ENCODE data around the gene MARCHF4. TPM values are rescaled to one million over a fixed set of nuclear protein-coding genes. Genes with fewer than 3 reads are reported as not detected.

Gene MARCHF4
- total RNA-seq, 1 experiment from 2014 or later: not detected

DNA sequence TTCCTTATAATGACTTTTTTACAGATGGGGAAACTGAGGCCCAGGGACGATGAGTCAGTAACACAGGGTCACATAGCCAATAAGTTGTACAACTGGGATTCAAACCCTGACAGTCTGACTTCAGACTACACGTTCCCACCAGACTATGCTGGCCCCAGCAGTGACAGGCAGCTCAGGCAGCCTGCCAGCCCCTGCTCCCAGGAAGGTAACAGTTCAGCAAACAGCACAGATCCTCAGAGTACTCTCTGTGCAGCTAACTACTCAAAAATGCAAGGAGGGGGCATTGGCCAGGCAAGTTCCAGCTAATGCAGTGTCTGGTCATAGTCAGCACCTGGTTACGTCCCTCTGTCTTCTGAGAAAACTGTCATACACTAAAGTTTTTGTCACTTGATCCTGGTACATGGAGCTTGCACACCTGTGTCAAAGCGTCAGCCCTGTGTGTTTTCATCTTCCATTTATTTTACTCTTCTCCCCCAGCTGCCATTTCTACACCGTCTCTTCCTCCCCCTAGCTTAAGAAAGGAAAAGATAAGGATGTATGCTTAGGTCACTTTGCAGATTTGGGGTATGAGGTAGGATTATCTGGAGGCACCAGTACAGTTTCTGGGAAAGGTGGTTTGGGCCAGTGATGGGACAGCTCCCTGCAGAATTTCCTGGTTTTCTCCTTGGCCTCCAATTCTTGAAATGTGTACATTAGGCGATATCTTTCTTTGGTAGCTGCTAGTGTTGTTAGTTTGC, 44.5 kb upstream of the MARCHF4 start:
- DNase-seq (ENCODE audit: low read depth, low spot score) (no peak), ATAC-seq (no peak)
- no peaks in the 10 kb centered on the region for H3K79me2 ChIP-seq (ENCODE audit: insufficient read depth, low read length)
- peaks cover 0 to 8% of the 10 kb centered on the region in 2 experiments; a peak in 2 of 4 replicates for H3K4me1 ChIP-seq (ENCODE audit: control insufficient read depth in 1 of 2, insufficient read depth in 2 of 2, low read length in 2 of 2)
- no peak overlapping the region for H3K27ac ChIP-seq (ENCODE audit: low read depth, low read length)
- CTCF ChIA-PET: interaction anchor here (0.6 kb wide), 1 partner anchor 9 kb away, joined by 3 read pairs; no protein-coding TSS in a partner anchor
- RAD21 ChIA-PET (ENCODE audit: low non-redundant PET in 1 of 2, low total read pairs in 2 of 2, uncharacterized antibody in 2 of 2, unreplicated experiment in 2 of 2): no interaction called here
- no peak overlapping the region for H2AFZ ChIP-seq (ENCODE audit: low read depth, low read length, poor library complexity, severe bottlenecking)
- H3K9ac ChIP-seq (ENCODE audit: low read length): no peak overlapping the region
- POLR2A ChIA-PET: no interaction called here
- H3K36me3 ChIP-seq (ENCODE audit: control insufficient read depth in 1 of 2, insufficient read depth in 2 of 2, low read length in 2 of 2): peaks cover 0 to 9% of the 10 kb centered on the region in 2 experiments; a peak in 1 of 4 replicates
- H4K20me1 ChIP-seq (ENCODE audit: insufficient read depth): no peaks in the 10 kb centered on the region
- no peak overlapping the region for H3K4me3 ChIP-seq (replicated peaks in 1 of 2; ENCODE audit: low read depth in 1 of 2, low read length in 2 of 2)
- TF ChIP-seq FOSL1 (IDR thresholded peaks at IDR 0.05; ENCODE audit: low read depth) (no peak), CBX3 (IDR thresholded peaks at IDR 0.05; ENCODE audit: low read depth) (no peak), SRF (IDR thresholded peaks at IDR 0.05; ENCODE audit: low read depth) (no peak), RAD21 (IDR thresholded peaks at IDR 0.05; ENCODE audit: low read depth) (no peak)
- TF ChIP-seq, protein P1, sequence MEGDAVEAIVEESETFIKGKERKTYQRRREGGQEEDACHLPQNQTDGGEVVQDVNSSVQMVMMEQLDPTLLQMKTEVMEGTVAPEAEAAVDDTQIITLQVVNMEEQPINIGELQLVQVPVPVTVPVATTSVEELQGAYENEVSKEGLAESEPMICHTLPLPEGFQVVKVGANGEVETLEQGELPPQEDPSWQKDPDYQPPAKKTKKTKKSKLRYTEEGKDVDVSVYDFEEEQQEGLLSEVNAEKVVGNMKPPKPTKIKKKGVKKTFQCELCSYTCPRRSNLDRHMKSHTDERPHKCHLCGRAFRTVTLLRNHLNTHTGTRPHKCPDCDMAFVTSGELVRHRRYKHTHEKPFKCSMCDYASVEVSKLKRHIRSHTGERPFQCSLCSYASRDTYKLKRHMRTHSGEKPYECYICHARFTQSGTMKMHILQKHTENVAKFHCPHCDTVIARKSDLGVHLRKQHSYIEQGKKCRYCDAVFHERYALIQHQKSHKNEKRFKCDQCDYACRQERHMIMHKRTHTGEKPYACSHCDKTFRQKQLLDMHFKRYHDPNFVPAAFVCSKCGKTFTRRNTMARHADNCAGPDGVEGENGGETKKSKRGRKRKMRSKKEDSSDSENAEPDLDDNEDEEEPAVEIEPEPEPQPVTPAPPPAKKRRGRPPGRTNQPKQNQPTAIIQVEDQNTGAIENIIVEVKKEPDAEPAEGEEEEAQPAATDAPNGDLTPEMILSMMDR (IDR thresholded peaks at IDR 0.05 in 2 of 3, conservative IDR thresholded peaks at IDR 0.05 in 1 of 3; ENCODE audit: borderline replicate concordance in 1 of 3, insufficient read depth in 1 of 3, low read depth in 2 of 3, low read length in 2 of 3): no peak
- no TSS peak for BruUV-seq (replicated peaks)
- H3K27me3 ChIP-seq (ENCODE audit: insufficient read depth, low read length): no peaks in the 10 kb centered on the region
- intact Hi-C loops (cut with micrococcal nuclease): loop anchor here (10.0 kb wide), 1 partner anchor 268 kb away; no protein-coding TSS in a partner anchor
- H3K9me3 ChIP-seq (ENCODE audit: control insufficient read depth in 1 of 2, insufficient read depth in 1 of 2, low read depth in 1 of 2, low read length in 2 of 2): no peaks in the 10 kb centered on the region
- no peaks in the 10 kb centered on the region for H3K9me2 ChIP-seq (ENCODE audit: insufficient read depth)
- no peak overlapping the region for H3K4me2 ChIP-seq (ENCODE audit: low read length)

- no peaks in the 10 kb centered on the region for H3K9me2 ChIP-seq (ENCODE audit: insufficient read depth)
- H3K79me2 ChIP-seq (ENCODE audit: insufficient read depth, low read length): no peaks in the 10 kb centered on the region
- ChIA-PET RAD21 (ENCODE audit: low non-redundant PET in 1 of 2, low total read pairs in 2 of 2, uncharacterized antibody in 2 of 2, unreplicated experiment in 2 of 2) (interaction anchor here in 1 of 2 experiments (0.7 kb wide), 1 partner anchor 71 kb away, joined by 3 read pairs; no protein-coding TSS in a partner anchor), CTCF (interaction anchor here (0.6 kb wide), 1 partner anchor 306 kb away, joined by 3 read pairs; no protein-coding TSS in a partner anchor), POLR2A (no interaction called here)
- intact Hi-C loops (cut with micrococcal nuclease): loop anchor here (10.0 kb wide), 1 partner anchor 269 kb away; no protein-coding TSS in a partner anchor
- no peak overlapping the region for H3K27ac ChIP-seq (ENCODE audit: low read depth, low read length)
- BruUV-seq (replicated peaks): no TSS peak
- no peaks in the 10 kb centered on the region for H3K9me3 ChIP-seq (ENCODE audit: control insufficient read depth in 1 of 2, insufficient read depth in 1 of 2, low read depth in 1 of 2, low read length in 2 of 2)
- no peaks in the 10 kb centered on the region for H3K27me3 ChIP-seq (ENCODE audit: insufficient read depth, low read length)
- peaks cover 0 to 11% of the 10 kb centered on the region in 2 experiments; a peak in 2 of 4 replicates for H3K4me1 ChIP-seq (ENCODE audit: control insufficient read depth in 1 of 2, insufficient read depth in 2 of 2, low read length in 2 of 2)
- DNase-seq (ENCODE audit: low read depth, low spot score): no peak
- ATAC-seq: no peak
- no peak overlapping the region for H3K4me3 ChIP-seq (replicated peaks in 1 of 2; ENCODE audit: low read depth in 1 of 2, low read length in 2 of 2)
- H3K9ac ChIP-seq (ENCODE audit: low read length): no peak overlapping the region
- no peak overlapping the region for H3K4me2 ChIP-seq (ENCODE audit: low read length)
- H2AFZ ChIP-seq (ENCODE audit: low read depth, low read length, poor library complexity, severe bottlenecking): no peak overlapping the region
- no peaks in the 10 kb centered on the region for H4K20me1 ChIP-seq (ENCODE audit: insufficient read depth)
- peaks cover 0 to 3% of the 10 kb centered on the region in 2 experiments; a peak in 1 of 4 replicates for H3K36me3 ChIP-seq (ENCODE audit: control insufficient read depth in 1 of 2, insufficient read depth in 2 of 2, low read length in 2 of 2)
- TF ChIP-seq ZNF274 (IDR thresholded peaks at IDR 0.05; ENCODE audit: low read depth, low read length): no peak
- TF ChIP-seq, protein P2, sequence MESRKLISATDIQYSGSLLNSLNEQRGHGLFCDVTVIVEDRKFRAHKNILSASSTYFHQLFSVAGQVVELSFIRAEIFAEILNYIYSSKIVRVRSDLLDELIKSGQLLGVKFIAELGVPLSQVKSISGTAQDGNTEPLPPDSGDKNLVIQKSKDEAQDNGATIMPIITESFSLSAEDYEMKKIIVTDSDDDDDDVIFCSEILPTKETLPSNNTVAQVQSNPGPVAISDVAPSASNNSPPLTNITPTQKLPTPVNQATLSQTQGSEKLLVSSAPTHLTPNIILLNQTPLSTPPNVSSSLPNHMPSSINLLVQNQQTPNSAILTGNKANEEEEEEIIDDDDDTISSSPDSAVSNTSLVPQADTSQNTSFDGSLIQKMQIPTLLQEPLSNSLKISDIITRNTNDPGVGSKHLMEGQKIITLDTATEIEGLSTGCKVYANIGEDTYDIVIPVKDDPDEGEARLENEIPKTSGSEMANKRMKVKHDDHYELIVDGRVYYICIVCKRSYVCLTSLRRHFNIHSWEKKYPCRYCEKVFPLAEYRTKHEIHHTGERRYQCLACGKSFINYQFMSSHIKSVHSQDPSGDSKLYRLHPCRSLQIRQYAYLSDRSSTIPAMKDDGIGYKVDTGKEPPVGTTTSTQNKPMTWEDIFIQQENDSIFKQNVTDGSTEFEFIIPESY (IDR thresholded peaks at IDR 0.05; ENCODE audit: extremely low read depth, insufficient replicate concordance, low read length): no peak
- no peak for TF ChIP-seq SP1 (IDR thresholded peaks at IDR 0.05; ENCODE audit: low read depth)
- TF ChIP-seq CEBPB (IDR thresholded peaks at IDR 0.05; ENCODE audit: low read depth): no peak
- no peak for TF ChIP-seq RAD21 (IDR thresholded peaks at IDR 0.05; ENCODE audit: low read depth)
- no peak for TF ChIP-seq ELF1 (IDR thresholded peaks at IDR 0.05; ENCODE audit: borderline replicate concordance, low read depth)
- no peak for TF ChIP-seq CBX3 (IDR thresholded peaks at IDR 0.05; ENCODE audit: low read depth)
- TF ChIP-seq TCF7L2 (IDR thresholded peaks at IDR 0.05; ENCODE audit: borderline replicate concordance, extremely low read depth, insufficient read depth, insufficient read length): no peak
- no peak for TF ChIP-seq YY1 (IDR thresholded peaks at IDR 0.05; ENCODE audit: extremely low read depth, insufficient replicate concordance, low read depth, low read length)
- TF ChIP-seq POLR2AphosphoS5 (IDR thresholded peaks at IDR 0.05; ENCODE audit: low read depth, low read length): no peak
- TF ChIP-seq EZH2 (IDR thresholded peaks at IDR 0.05): no peak
- no peak for TF ChIP-seq ZFX (IDR thresholded peaks at IDR 0.05)
- no peak for TF ChIP-seq JUND (IDR thresholded peaks at IDR 0.05)
- TF ChIP-seq FOSL1 (IDR thresholded peaks at IDR 0.05; ENCODE audit: low read depth): no peak
Observed at GRCh38 chr2:216415541-216415940, 43.3 kb upstream of the MARCHF4 start.

Data from HCT116 (cell line).